Measurements from ENCODE around the gene SH2D2A.

GRCh38 chr1:156838972-156839371 is 22.3 kb upstream of the SH2D2A start:
- TF ChIP-seq POLR2A (IDR thresholded peaks at IDR 0.05; ENCODE audit: low read length) (no peak), GATA1 (IDR thresholded peaks at IDR 0.05; ENCODE audit: low read depth, low read length) (no peak)

Measured in erythroblast (primary cell).